ENCODE results near the gene CEP350.

GRCh38 chr1:180130651-180131050 lies 176.0 kb downstream of the CEP350 start:
- TF ChIP-seq POLR2AphosphoS5 (IDR thresholded peaks at IDR 0.05; ENCODE audit: low read depth, low read length): no peak
- no peak for TF ChIP-seq REST (IDR thresholded peaks at IDR 0.05; ENCODE audit: insufficient read depth in 1 of 2, low read depth in 2 of 2, low read length in 1 of 2)
- TF ChIP-seq CTCF (IDR thresholded peaks at IDR 0.05): no peak
